Measurements from ENCODE around the gene KDM6A.

- no peak for TF ChIP-seq ZFX (IDR thresholded peaks at IDR 0.05; ENCODE audit: borderline replicate concordance)
- no peak for TF ChIP-seq CTCF (IDR thresholded peaks at IDR 0.05)
Observed at GRCh38 chrX:44931441-44931973, 58.5 kb downstream of the KDM6A start.

Data from 22Rv1 (cell line).